ENCODE results near the gene PACSIN3.
"Not testable (repeated sequence)": the region's sequence is repeated elsewhere in the genome, so short reads cannot be mapped to it uniquely, and the experiment has no call there.

PACSIN3 gene

DNA sequence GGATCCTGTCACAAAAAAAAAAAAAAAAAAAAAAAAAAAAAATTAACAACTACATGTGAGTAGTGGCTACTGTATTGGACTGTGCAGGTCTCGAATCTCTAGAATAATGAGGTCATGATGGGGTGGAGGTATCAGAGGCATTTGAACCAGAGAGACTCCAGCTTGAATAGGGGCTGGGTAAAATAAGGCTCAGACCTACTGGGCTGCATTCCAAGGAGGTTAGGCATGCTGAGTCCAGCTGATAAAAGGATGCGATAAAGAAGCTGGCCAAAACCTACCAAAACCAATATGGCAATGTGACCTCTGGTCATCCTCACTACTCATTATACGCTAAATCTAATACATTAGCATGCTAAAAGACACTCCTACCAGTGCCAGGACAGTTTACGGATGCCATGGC is 5.9 kb upstream of the PACSIN3 start:
- H3K79me2 ChIP-seq (ENCODE audit: low read length), result no peaks in the 10 kb centered on the region
- peaks cover 30% of the 10 kb centered on the region for H3K27me3 ChIP-seq (replicated peaks; ENCODE audit: insufficient read depth, low read length)
- H4K20me1 ChIP-seq (ENCODE audit: insufficient read depth, low read length), result no peaks in the 10 kb centered on the region
- H3K4me1 ChIP-seq (ENCODE audit: low read length), result no peaks in the 10 kb centered on the region
- H3K4me3 ChIP-seq (ENCODE audit: low read length), result no peak overlapping the region
- no peak overlapping the region for H3K4me2 ChIP-seq (ENCODE audit: low read depth, low read length)
- H3K9me2 ChIP-seq (replicated peaks; ENCODE audit: insufficient read depth, low read length), result no peaks in the 10 kb centered on the region
- no peak overlapping the region for H3K9ac ChIP-seq (ENCODE audit: low read length)
- DNase-seq, result no peak
- no peaks in the 10 kb centered on the region for H3K9me3 ChIP-seq (replicated peaks; ENCODE audit: insufficient read depth, low read length)
- no peaks in the 10 kb centered on the region for H3K36me3 ChIP-seq (replicated peaks; ENCODE audit: insufficient read depth, low read length)
- H3F3A ChIP-seq (ENCODE audit: insufficient read depth, low read length), result peaks cover 8% of the 10 kb centered on the region; the same call in 1 of the 2 replicates
- H3K27ac ChIP-seq (ENCODE audit: low read length), result no peak overlapping the region
- H2AFZ ChIP-seq (ENCODE audit: low read length), result no peak overlapping the region
- TF ChIP-seq EZH2phosphoT487 (IDR thresholded peaks at IDR 0.05; ENCODE audit: low read length), result no peak
- TF ChIP-seq EZH2 (optimal IDR thresholded peaks at IDR 0.05; ENCODE audit: low read depth, low read length), result no peak
- TF ChIP-seq, protein P1, sequence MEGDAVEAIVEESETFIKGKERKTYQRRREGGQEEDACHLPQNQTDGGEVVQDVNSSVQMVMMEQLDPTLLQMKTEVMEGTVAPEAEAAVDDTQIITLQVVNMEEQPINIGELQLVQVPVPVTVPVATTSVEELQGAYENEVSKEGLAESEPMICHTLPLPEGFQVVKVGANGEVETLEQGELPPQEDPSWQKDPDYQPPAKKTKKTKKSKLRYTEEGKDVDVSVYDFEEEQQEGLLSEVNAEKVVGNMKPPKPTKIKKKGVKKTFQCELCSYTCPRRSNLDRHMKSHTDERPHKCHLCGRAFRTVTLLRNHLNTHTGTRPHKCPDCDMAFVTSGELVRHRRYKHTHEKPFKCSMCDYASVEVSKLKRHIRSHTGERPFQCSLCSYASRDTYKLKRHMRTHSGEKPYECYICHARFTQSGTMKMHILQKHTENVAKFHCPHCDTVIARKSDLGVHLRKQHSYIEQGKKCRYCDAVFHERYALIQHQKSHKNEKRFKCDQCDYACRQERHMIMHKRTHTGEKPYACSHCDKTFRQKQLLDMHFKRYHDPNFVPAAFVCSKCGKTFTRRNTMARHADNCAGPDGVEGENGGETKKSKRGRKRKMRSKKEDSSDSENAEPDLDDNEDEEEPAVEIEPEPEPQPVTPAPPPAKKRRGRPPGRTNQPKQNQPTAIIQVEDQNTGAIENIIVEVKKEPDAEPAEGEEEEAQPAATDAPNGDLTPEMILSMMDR (IDR thresholded peaks at IDR 0.05; ENCODE audit: low read length), result no peak

DNA sequence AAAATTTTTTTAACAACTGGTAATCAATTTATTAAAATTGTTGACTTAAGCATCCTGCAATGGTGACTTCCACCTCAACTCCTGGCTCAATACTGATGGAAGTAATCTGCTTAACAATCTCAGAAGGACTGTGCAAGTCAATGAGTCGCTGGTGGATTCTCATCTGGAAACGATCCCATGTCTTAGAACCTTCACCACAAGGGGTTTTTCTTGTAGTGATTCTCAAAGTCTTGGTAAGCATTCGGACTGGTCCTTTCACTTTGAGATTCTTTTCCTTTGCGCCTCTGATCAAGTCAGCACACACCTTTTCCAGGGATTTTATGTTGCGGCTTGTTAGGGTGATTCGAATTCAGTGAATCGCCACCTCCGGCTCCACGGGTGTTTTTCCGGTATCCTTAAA is 4.9 kb upstream of the PACSIN3 start:
- Histone ChIP-seq H3K27me3 (replicated peaks; ENCODE audit: insufficient read depth, low read length) (peaks cover 33% of the 10 kb centered on the region), H3F3A (ENCODE audit: insufficient read depth, low read length) (peaks cover 15% of the 10 kb centered on the region)
- not testable (repeated sequence) for H3K79me2 ChIP-seq (ENCODE audit: low read length); H3K27ac ChIP-seq (ENCODE audit: low read length); H3K9me2 ChIP-seq (replicated peaks; ENCODE audit: insufficient read depth, low read length); DNase-seq; H4K20me1 ChIP-seq (ENCODE audit: insufficient read depth, low read length); H3K9me3 ChIP-seq (replicated peaks; ENCODE audit: insufficient read depth, low read length); H3K9ac ChIP-seq (ENCODE audit: low read length); H3K4me2 ChIP-seq (ENCODE audit: low read depth, low read length); H3K4me3 ChIP-seq (ENCODE audit: low read length); H3K4me1 ChIP-seq (ENCODE audit: low read length); H3K36me3 ChIP-seq (replicated peaks; ENCODE audit: insufficient read depth, low read length); H2AFZ ChIP-seq (ENCODE audit: low read length)

DNA sequence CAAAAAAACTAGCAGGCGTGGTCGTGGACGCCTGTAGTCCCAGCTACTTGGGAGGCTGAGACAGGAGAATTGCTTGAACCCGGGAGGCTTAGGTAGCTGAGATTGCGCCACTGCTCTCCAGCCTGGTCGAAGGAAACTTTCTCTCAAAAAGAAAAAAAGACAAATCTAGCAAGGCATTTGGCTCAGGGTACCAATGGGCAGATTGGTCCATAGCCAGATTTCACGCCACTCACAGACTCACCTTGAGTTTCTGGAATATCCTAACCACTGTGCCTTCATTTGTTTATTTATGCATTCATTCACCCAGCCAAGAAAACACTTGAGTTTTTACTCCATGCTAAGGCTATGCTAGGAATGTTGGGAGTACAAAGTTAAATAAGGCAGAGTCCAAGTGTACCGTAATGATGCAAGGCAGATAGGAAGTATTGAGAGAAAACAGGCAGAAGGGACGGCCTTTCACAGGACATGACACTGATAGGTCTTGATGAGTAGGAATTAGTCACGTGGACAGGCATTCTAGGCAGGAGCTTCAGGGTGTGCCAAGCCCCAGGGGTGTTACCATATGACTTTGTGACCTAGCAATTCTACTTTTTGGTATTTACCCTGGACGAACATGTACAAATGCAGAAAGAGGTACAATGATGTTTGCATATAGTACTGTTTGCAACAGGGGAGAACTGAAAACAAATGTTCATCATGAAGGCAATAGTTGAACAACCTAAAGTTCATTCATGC is 3.0 kb upstream of the PACSIN3 start:
- DNase-seq, result no peak
- Histone ChIP-seq H3K9me3 (replicated peaks; ENCODE audit: insufficient read depth, low read length) (no peaks in the 10 kb centered on the region), H4K20me1 (ENCODE audit: insufficient read depth, low read length) (no peaks in the 10 kb centered on the region), H3K79me2 (ENCODE audit: low read length) (no peaks in the 10 kb centered on the region), H3K27ac (ENCODE audit: low read length) (no peak overlapping the region), H3K9ac (ENCODE audit: low read length) (no peak overlapping the region), H2AFZ (ENCODE audit: low read length) (no peak overlapping the region), H3K9me2 (replicated peaks; ENCODE audit: insufficient read depth, low read length) (no peaks in the 10 kb centered on the region), H3K4me1 (ENCODE audit: low read length) (0 out of 2 replicates have a peak, but pooled peaks cover 7% of the 10 kb centered on the region), H3K4me3 (ENCODE audit: low read length) (no peak overlapping the region), H3K4me2 (ENCODE audit: low read depth, low read length) (no peak overlapping the region), H3K36me3 (replicated peaks; ENCODE audit: insufficient read depth, low read length) (no peaks in the 10 kb centered on the region), H3F3A (ENCODE audit: insufficient read depth, low read length) (peaks cover 15% of the 10 kb centered on the region), H3K27me3 (replicated peaks; ENCODE audit: insufficient read depth, low read length) (peaks cover 48% of the 10 kb centered on the region)
- TF ChIP-seq, protein P1 (IDR thresholded peaks at IDR 0.05; ENCODE audit: low read length), result no peak
- no peak for TF ChIP-seq EZH2 (optimal IDR thresholded peaks at IDR 0.05; ENCODE audit: low read depth, low read length)
- TF ChIP-seq EZH2phosphoT487 (IDR thresholded peaks at IDR 0.05; ENCODE audit: low read length), result no peak

DNA sequence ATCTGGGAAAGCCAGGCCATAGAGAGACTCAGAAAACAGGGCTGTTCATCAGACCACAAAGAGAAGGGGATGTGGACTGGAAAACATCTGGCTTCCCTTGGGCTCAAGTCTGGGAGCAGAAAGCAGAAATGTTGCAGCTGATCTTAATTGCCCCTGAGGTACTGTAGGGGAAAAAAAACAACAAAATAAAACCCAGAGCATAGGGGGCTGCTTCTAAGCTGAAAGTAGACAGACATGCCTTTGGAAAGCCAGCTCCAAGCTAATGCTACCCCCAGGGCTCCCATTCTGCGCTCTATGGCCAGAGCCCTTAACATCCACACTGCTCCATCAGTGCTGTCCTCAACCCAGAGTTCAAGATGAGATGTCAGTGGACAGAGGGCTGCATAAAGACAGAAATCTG is 2.0 kb upstream of the PACSIN3 start:
- Histone ChIP-seq H3K79me2 (ENCODE audit: low read length) (no peaks in the 10 kb centered on the region), H3K4me1 (ENCODE audit: low read length) (0 out of 2 replicates have a peak, but pooled peaks cover 7% of the 10 kb centered on the region), H3K9me3 (replicated peaks; ENCODE audit: insufficient read depth, low read length) (no peaks in the 10 kb centered on the region), H2AFZ (ENCODE audit: low read length) (no peak overlapping the region), H3F3A (ENCODE audit: insufficient read depth, low read length) (peaks cover 15% of the 10 kb centered on the region), H4K20me1 (ENCODE audit: insufficient read depth, low read length) (no peaks in the 10 kb centered on the region), H3K27me3 (replicated peaks; ENCODE audit: insufficient read depth, low read length) (peaks cover 49% of the 10 kb centered on the region), H3K27ac (ENCODE audit: low read length) (no peak overlapping the region), H3K36me3 (replicated peaks; ENCODE audit: insufficient read depth, low read length) (no peaks in the 10 kb centered on the region), H3K4me3 (ENCODE audit: low read length) (no peak overlapping the region), H3K4me2 (ENCODE audit: low read depth, low read length) (peak overlapping the region; percentile 97; the same call in 1 of the 2 replicates), H3K9me2 (replicated peaks; ENCODE audit: insufficient read depth, low read length) (no peaks in the 10 kb centered on the region), H3K9ac (ENCODE audit: low read length) (no peak overlapping the region)
- no peak for TF ChIP-seq EZH2phosphoT487 (IDR thresholded peaks at IDR 0.05; ENCODE audit: low read length)
- no peak for TF ChIP-seq EZH2 (optimal IDR thresholded peaks at IDR 0.05; ENCODE audit: low read depth, low read length)
- TF ChIP-seq, protein P1 (IDR thresholded peaks at IDR 0.05; ENCODE audit: low read length), result no peak
- DNase-seq, result no peak

Data from MM.1S (cell line).